GM19324 (cell line): ENCODE measurements around the gene VSTM4.

Experiments used
- ATAC-seq: cut with Tn5 transposase; IDR thresholded peaks from one replicate; pipeline ENCODE4 v1.9.1; 2021; ENCODE audit warnings: mild to moderate bottlenecking, moderate library complexity; ENCODE audit not compliant: unreplicated experiment, low FRiP score

VSTM4 gene

GRCh38 chr10:48981310-48981907, 133.9 kb downstream of the VSTM4 start:
- ATAC-seq = no peak

DNA sequence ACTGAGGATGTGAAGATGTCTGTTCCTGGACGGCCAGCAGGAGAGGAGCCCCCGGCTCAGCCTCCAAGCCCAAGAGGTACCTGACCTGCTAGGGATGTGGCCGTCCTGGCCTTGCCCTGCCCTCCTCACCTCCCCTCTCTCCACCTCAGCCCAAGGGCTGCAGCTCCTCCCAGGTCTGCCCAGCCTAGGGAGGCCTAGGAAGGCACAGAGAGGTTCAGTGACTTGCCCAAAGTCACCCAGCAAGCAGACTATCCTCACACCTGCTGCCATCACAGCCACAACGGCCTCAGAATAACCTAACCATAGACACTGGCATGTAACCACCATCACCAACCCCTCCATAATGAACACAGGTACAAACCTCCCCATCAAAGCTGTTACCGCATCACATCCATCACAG, 137.0 kb downstream of the VSTM4 start:
- ATAC-seq = no peak

GRCh38 chr10:48976196-48976595, 139.1 kb downstream of the VSTM4 start:
- ATAC-seq = no peak

- ATAC-seq = no peak
These were observed 140.7 kb downstream of the VSTM4 start for GRCh38 chr10:48974510-48975156.

DNA sequence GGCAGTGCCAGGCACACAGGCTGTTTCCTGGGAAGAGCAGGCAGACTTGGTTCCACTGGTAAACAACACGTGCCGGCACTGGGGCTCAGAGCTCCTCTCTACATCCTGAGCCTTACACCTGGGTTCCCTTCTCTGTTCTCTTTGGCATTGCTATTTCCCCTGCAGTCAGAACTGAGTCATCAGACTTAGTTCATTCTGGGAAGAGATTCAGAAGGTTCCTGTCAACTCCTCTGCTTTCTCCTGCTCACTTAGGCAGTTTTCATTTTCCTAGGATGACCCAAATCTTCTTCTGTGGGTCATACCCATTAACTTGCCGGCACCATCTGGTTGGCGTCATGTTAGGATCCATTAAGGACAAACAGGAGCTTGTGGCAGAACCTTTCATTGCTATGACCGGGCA, 142.3 kb downstream of the VSTM4 start:
- no peak for ATAC-seq

DNA sequence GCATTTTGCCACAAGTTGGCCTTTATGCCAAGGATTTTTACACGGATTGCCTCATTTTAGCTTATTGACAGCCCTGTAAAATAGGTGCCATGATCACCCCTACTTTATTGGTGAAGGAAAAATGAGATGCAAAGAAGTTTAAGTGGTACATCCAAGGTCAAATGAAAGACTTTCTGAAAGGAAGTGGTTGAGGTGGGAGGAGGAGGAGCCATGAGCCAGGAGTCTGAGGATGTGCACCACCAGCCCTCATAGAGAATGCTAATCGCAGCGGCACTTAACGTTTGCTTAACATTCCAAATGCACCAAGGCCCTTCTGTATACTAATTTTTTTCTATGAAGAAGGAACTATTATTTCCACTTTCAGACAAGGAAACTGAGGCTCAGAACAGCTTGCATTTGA, 144.7 kb downstream of the VSTM4 start:
- no peak for ATAC-seq

DNA sequence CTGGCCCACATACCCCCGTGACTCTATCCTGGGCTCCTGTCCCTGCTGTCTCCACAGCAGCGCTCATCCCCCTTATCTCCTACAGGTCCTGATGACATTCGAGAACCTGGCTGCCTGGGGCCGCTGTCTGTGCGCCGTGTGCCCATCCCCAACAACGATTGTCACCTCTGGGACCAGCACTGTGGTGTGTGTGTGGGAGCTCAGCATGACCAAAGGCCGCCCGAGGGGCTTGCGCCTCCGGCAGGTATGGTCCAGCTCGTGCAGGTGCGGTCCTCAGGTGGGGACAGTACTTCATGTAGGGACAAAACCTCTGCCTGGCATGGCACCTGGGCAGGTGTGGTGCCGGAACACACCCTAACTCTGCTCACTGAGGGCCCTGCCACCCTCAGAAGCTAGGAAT, 145.3 kb downstream of the VSTM4 start:
- ATAC-seq = no peak

GRCh38 chr10:48968036-48968435, 147.3 kb downstream of the VSTM4 start:
- no peak for ATAC-seq

DNA sequence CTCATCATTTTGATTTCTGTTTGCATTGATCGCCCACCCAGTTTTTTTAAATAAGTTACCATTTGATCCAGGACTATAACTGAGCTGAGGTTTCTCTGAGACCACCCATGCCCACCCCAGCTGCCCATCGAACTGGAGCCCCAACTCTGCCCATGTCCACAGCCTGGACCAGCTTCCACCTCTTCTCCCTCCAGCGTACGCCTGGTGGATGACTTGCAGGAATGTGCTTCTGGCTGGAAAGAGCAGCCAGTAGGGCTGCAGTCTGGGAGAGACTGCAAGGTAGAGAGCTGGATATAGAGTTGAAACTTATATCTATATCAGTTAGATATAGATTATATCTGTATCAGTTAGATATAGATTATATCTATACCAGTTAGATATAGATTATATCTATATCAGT, 149.9 kb downstream of the VSTM4 start:
- ATAC-seq = no peak
